SHP77 treated with DMSO at 0.1 percent for 48 hours (cell line): Measurements from ENCODE around the gene NEB.
"Not testable (repeated sequence)": the region's sequence is repeated elsewhere in the genome, so short reads cannot be mapped to it uniquely, and the experiment has no call there.

Source experiments
- DNase-seq: peaks from one replicate; lab custom pipeline; 2025; lab: John Stamatoyannopoulos, UW

NEB gene

DNA sequence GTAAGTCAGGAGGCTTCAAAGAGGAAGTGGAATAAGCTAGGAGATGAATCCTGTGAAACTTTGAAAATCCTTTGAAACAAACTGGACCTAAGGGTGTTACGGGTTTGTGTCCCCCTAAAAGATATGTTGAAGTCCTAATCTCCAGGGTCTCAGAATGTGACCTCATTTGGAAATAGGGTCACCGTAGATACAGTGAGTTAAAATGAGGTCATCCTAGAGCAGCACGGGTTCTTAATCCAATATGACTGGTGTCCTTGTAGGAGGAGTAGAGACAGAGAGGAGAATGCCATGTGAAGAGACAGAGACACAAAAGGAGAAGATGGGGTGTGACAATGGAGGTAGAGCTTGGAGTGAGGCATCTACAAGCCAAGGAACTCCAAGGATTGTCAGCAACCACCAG is 26.9 kb upstream of the NEB start:
- DNase-seq = no peak

DNA sequence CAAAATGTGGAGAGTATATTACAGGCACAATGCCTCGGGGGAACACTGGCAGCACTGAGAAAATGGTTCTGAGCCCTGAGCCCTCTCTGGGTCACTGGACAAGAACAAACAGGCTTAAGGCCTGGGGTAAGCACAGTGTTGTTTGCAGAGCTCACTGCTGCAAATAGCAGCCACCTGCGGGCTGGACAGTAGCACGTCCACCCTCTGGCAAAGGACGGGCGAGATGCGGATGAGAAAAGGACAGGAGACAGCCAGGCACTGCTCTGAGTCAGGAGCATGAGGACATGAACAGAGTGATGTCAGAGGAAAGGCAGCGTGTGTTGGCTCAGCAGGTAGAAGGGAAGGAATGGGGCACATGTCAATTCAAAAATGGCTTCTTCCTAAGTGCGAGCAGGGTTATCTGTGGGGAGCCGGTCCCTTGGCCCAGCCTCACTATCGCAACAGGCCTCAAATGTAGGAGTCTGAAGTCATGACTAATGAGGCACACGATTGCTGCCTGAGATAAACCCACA is 25.9 kb upstream of the NEB start:
- no peak for DNase-seq

DNA sequence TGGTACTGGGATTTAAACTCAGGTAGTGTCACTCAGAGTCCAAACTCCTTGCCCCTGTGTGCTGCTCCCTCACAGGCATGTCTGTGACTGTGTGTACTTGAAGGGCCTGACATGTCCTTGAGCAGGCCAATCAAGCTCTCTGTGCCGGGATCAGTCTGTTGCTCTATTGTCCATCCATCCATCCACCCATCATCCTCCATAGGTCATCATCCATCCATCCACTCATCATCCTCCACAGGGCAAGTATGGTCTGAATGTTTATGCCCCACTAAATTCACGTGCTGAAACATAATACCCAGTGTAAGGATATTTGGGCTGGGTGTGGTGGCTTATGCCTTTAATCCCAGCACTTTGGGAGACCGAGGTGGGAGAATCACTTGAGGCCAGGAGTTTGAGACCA is 24.5 kb upstream of the NEB start:
- no peak for DNase-seq

DNA sequence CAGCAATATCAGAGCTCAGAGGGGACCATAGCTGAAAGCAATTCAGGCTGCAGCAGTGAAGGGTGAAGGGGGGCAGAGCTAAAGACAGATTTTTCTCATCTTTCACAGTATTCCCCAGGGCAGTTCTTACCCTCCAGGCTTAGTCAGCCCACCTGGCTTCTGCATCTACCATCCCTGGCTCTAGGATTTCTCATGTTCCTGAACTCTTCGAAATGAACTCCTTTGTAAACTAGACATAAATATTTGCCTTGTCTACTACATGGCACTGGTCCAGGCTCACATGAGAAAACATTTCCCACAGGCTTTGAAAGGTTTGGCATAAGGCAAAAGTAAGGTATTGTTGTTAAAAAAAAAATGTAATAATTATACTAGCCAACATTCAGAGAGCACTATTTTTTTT is 23.6 kb upstream of the NEB start:
- DNase-seq = no peak

DNA sequence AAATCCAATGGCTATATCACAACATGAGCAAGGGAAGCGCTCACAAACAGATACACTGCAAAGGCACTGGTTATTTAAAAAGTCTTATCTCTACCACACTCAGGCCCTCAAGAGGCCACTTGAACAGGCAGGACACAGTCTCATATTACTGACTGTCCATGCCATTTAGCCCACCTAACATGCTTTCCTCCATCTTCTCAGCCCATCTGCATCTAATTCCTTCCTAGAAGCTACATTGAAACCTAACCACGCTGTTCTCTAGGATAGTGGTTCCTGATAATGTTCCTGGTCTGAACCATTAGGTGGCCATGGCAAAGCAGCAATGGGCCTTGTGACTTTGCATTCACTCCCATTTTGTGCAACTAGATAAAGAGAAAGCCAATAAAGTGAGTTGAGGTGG is 22.5 kb upstream of the NEB start:
- no peak for DNase-seq

DNA sequence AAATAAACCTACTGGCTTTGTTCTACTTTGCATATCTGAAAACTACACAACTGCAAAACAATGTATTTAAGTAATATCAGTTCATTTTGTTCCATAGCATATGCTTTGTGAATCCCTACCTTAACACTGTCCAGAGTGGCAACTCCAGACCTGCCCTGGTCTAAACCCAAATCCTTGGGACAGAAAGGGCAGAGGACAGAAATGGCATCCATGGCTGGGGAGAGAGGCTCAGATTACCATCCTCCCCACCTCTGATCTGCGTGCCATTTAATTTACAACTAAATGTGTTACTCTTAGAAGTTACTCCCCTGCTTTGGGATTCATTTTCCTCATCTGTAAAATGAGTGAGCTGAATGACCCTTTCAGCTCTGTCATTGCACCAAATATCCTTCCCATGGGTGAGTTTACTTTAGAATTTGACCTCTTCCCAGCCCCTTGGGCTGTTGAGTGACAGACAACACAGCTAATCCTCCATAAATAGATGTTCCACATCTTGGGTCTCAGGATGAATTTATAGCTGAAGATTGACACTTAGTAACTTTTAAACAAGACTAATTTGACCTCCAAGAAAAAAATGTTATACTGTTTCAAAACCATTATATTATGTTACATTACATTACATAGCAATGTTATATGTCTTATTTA is 20.1 kb upstream of the NEB start:
- DNase-seq = no peak

DNA sequence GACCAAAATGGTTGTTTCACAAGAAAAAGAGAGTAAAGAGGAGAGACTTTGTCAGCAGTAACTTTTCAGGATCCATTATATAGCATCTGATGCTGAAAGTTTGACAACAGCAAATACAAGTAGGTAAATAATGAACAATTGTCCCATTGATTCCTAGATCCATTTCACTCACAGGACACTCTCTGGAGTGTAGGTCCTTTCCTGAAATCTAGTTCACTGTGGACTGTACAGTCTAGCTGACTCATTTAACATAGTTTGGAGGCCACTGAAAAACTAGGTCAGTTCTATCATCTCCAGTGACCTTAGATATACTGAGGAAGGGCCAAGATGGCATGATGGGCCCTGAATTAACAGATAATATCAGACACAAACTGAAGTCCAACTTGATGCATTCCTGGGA is 19.3 kb upstream of the NEB start:
- no peak for DNase-seq

DNA sequence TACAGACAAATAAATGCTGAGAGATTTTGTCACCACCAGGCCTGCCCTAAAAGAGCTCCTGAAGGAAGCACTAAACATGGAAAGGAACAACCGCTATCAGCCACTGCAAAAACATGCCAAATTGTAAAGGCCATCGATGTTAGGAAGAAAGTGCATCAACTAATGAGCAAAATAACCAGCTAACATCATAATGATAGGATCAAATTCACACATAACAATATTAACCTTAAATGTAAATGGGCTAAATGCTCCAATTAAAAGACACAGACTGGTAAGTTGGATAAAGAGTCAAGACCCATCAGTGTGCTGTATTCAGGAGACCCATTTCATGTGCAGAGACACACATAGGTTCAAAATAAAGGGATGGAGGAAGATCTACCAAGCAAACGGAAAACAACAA is 11.0 kb upstream of the NEB start:
- DNase-seq = not testable (repeated sequence)

DNA sequence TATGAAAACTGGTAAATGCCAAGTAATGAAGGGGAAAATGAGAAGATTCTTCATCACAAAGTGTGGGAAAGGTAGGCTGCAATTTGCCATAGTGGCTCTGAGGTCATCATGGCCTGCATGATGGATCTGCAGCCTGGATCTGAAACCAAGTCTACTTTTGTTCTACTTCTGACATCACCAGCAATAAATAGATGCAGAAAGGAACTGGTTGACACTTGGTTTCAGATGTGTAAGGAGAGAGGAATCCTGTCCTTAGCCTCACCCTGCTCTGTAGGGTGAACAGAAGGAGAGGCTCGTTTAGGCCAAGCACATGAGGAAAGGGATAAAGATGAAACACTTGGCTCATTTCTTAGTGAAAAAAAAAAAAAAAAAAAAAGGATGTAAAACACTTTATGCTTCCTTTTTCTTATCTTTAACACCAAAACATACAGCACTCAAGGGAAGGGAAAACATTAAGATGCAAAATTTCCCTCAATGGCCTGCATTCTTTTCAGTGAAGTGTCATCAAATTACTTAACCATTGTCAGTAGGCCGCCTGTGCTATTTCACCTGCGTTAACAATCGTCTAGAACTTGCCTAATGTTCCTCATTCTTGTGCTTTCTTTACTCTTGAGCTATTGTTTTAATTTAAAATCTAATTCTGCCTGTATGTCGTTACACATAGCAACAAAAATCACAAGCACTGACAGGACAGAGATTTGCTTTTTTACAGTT is 3.9 kb downstream of the NEB start:
- DNase-seq = no peak

DNA sequence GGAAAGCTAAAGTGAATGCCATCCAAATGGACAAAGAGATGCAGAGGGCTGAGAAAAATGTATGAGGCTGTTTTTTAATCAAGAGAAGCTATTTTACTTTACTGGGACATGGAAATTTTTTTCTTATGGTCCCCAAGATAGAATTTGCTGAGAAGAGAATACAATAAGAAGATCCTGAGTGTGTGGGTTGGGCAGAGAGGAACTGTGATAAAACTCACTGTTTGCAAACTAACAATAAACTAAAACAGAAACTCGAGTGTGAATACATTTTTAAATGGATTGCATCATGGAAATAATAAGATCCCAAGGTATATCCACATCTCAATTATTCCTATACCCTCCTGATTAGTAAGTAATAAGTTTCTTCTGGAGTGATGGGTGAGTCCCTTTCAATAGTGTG is 4.4 kb downstream of the NEB start:
- no peak for DNase-seq

DNA sequence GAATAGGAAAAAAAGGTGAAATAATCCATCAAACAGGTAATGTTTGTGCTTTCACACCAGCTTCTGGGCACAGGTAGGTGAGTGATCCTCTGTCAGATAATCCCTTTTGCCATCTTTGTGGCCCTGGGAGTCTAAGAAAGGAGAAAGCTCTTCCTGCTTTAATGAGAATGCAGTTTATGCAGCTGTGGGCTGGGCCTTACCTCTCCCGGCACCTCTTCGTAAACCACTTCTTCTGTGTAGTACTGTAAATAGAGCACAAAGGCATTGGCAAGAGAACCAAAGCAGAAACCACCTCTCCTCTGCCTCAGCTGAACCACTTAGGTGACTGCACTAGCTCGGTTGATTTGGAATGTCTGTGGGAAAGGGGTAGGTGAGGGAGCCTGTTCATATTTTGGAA is 4.9 kb downstream of the NEB start:
- no peak for DNase-seq

DNA sequence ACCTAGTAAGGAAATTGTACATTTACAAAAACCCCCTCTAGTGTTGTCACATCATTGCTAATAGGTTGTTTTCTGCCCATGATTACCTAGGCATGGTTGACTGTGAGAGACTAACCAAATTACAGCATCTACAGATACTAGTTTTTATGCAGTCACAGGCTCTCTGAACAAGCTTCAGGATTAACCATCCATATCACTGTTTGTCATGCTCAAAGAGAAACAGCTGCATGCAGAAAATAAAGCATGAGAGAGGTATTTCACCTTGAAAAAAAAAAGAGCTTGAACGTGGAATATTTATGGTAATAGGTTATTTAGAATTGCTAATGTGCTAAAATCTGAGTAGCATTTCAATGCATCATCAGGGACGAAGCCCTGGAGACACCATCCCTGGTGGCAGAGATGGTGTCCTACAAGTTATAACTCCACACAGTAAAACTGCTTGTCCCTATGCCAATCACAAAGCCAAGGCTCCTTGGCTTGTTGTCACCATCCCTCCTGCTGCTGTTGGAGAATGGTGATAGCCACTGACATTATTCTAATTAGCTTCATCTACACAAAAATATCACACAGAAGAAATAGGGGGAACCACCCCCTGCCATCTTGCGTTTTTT is 5.4 kb downstream of the NEB start:
- no peak for DNase-seq

DNA sequence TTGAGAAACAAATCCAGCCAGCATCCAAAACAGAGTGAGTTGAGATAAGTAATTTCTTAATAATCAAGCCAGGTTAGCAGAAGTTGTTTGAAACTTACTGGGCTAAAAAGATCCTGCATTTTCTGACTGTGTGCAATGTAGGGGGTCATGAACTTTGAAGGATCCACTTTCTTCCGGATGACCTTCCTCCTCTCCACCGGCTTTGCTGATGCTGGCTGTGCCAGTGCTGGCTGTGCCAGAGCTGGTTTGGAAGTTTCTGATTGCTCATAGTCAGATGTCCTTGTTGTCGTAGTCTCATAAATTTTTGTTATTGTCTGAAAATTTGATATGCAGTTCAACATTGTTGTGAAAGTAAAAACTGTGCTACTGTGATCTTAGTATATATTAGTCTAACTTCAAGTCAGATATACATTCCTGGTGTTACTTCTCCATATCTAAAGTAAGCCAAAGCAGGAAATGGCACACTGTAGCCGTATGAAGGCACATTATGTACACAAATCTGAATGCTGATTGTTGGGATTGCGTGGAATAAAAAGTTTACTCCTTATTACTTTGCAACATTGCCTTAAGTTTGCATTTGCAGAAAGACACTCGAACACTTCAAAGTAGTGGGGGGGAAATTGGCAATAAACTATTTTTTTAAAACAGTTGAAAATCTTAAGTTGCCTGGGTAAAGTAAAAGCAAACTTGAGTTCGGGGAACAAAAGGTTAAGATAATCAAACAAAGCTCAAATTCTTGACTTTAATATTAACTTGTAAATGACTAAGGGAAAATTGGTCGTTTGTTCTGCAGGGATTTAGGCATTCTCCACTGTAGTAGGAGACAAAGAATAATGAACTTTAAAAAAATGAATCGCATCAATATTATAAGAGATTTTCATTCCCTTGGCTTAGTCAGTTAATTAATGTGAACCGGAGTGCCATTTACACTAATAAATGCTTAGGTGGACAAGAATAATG is 6.4 kb downstream of the NEB start:
- DNase-seq = no peak

DNA sequence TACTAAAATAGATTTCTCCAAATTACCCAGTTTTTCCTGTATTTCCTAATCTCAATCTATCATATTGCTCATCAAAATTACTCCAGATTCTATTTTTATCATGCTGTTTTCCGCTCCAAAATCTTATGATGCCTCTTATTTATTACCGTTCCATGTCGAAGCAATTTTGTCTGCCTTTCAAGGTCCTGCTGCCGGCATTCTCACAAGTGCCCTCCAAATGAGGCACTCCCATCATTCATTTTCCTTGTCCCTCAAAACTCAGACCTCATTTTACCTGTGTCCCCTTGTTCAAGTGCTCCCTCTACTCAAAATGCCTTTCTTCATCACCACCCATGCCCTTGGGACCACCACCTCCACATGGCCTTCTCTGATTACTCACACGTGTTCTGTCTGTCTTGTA is 13.1 kb downstream of the NEB start:
- DNase-seq = no peak

DNA sequence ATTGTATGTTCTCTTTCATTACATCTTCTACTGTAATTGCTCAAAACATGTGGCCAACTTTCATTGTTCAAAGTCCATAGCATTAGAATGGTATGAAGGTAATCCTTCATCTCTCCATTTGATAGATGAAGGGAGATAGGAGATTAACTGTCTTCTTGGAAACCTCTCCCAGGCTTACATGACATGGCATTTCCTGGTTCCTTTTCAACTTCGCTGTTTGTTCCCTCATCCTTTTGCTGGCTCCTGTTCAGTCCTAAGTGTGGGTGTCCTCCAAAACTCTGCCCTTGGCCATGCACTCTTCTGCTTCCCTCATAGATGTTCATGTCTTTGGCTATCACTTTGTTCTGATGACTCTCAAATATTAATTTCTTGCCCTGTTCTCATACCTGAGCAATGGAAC is 13.8 kb downstream of the NEB start:
- no peak for DNase-seq

DNA sequence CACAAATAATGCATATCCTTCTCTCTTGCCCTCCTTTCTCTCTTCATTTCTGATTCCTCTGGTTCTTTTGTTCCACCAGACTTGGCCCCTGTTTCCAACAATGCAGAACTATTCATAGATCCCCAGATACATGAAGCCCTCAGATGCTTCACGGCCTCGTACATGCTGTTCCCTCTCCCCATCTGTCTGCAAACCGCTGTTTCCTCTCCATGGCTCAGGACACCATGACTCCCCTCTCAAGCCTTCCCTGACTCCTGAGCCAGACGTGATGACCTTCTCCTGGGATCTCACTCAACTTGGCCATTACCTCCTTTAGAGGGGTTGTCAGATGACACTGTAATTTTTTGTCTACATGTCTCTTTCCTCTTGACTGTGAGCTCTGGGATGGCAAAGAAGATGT is 15.5 kb downstream of the NEB start:
- no peak for DNase-seq

DNA sequence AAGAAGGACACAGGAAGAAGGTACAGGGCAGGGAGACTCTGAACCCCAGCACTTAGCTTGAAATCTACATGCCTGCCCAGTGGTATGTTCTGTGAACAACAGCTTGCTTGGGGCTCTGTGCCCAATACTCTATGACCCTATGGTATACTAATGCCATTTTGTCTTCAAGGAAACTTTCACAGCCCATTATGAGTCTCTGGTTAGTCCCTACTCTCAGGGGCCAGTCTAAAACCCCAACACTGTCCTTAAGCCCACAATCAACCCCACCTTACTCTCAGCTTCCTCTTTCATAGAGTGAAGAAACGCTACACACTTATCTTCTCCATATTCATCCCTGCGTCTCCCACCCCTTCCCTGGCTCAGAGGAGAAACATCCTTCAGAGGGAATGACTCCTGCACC is 16.0 kb downstream of the NEB start:
- no peak for DNase-seq

DNA sequence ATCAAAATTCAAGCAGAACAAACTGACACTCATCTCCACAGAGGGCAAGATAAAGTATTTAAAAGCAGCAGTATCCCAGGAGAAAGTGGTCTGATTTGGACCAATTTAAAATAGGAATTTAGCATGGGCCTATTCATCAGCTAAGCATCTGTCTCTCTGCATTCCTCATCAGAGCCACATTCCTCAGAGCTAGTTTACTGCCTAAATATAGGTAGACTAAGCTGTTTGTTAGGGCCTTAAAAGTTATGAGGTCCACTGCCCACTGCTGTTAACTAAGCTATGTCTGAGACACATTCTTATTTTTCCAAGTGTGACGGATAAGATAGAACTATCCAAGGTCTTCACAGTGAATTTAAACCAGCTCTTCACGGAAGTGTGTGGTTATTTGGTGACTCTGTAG is 17.6 kb downstream of the NEB start:
- no peak for DNase-seq

DNA sequence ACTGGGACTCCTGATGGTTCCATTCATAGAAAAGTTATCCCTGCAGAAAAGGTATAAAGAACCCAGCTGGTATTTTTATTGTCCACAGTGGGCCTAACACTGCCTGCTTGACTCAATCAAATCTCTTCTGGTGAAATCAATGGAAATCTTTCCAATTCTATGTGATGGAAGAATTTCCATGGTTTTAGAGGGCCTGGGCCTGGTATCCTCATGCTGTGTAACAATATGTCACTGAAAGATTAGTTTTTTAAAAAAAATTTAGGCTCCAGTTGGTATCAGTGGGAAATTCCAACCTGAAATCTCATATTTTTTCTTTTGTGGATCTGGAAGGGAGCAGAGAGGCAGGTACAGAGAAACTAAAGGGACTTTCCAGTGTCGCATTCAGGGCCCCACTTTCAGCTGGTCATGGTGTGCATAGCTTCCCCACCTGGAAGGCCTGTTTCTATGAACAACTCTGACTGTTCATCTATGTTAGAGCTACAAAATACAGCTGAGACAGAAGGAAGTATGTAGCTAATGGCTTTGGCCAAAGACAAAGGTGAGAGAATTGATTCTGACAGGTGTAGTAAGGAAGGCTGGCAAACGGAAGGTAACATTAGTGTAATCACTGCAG is 20.9 kb downstream of the NEB start:
- DNase-seq = no peak

DNA sequence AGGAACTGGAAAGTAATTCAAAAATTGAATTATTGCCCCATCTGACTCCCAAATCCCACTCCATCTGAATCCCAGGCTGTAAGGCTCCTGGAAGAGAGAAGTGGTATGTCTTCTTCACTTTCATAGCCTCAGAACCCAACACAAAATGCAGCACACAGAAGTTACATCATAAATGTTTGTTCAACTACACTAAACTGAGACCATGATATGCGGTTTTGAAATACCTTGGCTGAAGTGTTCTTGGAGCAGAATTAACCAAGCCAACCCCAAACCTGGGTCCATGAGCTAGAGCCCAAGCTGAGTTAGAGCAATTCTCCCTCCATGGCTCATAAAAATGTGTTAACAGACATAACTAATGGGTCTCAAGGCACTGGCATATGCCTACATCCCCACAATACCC is 23.3 kb downstream of the NEB start:
- DNase-seq = no peak

DNA sequence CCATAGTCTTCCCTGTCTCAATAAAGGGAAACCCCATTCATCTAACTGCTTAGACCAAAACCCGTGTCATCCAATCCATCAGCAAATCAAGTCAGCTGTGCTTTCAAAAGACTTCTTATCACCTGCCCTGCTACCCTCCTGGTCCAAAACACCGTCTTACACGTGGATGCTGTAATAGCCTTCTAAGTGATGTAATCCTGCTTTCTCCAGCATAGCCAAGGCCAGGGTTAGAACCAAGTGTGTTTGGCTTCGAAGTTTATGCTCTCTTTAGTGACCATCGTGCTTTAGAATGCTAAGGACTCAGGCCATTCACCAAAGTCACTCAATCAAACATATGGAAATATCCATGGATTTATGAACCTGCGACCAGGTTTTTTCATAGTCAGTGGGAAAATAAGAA is 25.5 kb downstream of the NEB start:
- DNase-seq = no peak

DNA sequence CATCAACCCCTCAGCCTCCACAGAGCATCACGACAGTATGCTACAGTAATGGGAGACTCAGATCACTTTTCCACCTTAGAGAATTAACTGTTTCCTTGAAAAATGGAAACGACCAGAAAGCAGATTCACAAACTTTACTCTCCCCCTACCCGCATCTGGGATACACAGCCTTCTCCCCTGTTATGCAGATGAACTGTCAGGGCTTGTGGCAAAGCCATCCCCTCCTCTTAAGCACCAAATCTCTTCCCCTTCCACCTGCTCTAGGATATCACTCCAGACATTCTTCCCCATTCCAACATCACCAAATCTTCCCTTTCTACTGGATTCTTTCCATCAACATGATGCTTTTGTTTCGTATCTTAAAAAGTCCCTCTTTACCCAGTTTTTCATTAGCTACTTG is 26.4 kb downstream of the NEB start:
- DNase-seq = no peak
